ENCODE data around the gene METTL26.
A peak's percentile ranks its signal among the peaks of the same experiment; 100 is the strongest.

Gene METTL26

GRCh38 chr16:589658-590187, 46.4 kb downstream of the METTL26 start, which contains the start of gene RAB40C:
TSS of gene RAB40C (plus strand) at chr16:590066. CDS start at chr16:590292, 226 bp downstream.
- Histone ChIP-seq H3K36me3 (ENCODE audit: control insufficient read depth in 1 of 2, insufficient read depth in 2 of 2, low read length in 2 of 2) (no peaks in the 10 kb centered on the region), H3K27me3 (ENCODE audit: control insufficient read depth in 1 of 2, insufficient read depth in 2 of 2, low read length in 2 of 2) (peaks cover 3 to 6% of the 10 kb centered on the region in 2 donors), H3K4me1 (ENCODE audit: control insufficient read depth in 1 of 2, insufficient read depth in 2 of 2, low read length in 2 of 2) (peaks cover 43 to 56% of the 10 kb centered on the region in 2 donors), H3K4me3 (ENCODE audit: low read depth in 1 of 2, low read length in 2 of 2) (peak within 1 kb of the TSS; percentile 83 to 86), H3K27ac (ENCODE audit: low read depth, low read length) (peak within 1 kb of the TSS; percentile 97), H3K9ac (ENCODE audit: low read depth in 1 of 2, low read length in 2 of 2) (peak within 1 kb of the TSS; percentile 92 to 98), H3K9me3 (ENCODE audit: control insufficient read depth in 1 of 2, low read length in 2 of 2) (no peaks in the 10 kb centered on the region)

GRCh38 chr16:588889-589657, 47.0 kb downstream of the METTL26 start:
- Histone ChIP-seq H3K9ac (ENCODE audit: low read depth in 1 of 2, low read length in 2 of 2) (peak overlapping the region; percentile 76 to 88), H3K4me3 (ENCODE audit: low read depth in 1 of 2, low read length in 2 of 2) (peak overlapping the region; percentile 81 to 83), H3K9me3 (ENCODE audit: control insufficient read depth in 1 of 2, low read length in 2 of 2) (no peaks in the 10 kb centered on the region), H3K36me3 (ENCODE audit: control insufficient read depth in 1 of 2, insufficient read depth in 2 of 2, low read length in 2 of 2) (no peaks in the 10 kb centered on the region), H3K4me1 (ENCODE audit: control insufficient read depth in 1 of 2, insufficient read depth in 2 of 2, low read length in 2 of 2) (peaks cover 37 to 51% of the 10 kb centered on the region in 2 donors), H3K27me3 (ENCODE audit: control insufficient read depth in 1 of 2, insufficient read depth in 2 of 2, low read length in 2 of 2) (peaks cover 3 to 6% of the 10 kb centered on the region in 2 donors), H3K27ac (ENCODE audit: low read depth, low read length) (peak overlapping the region; percentile 97)

GRCh38 chr16:588639-588888, 47.5 kb downstream of the METTL26 start:
- peak overlapping the region; percentile 81 to 83 for H3K4me3 ChIP-seq (ENCODE audit: low read depth in 1 of 2, low read length in 2 of 2)
- peaks cover 32 to 46% of the 10 kb centered on the region in 2 donors for H3K4me1 ChIP-seq (ENCODE audit: control insufficient read depth in 1 of 2, insufficient read depth in 2 of 2, low read length in 2 of 2)

GRCh38 chr16:586645-587590, 49.2 kb downstream of the METTL26 start:
- Histone ChIP-seq H3K9me3 (ENCODE audit: control insufficient read depth in 1 of 2, low read length in 2 of 2) (no peaks in the 10 kb centered on the region), H3K27me3 (ENCODE audit: control insufficient read depth in 1 of 2, insufficient read depth in 2 of 2, low read length in 2 of 2) (peaks cover 3 to 6% of the 10 kb centered on the region in 2 donors), H3K9ac (ENCODE audit: low read depth in 1 of 2, low read length in 2 of 2) (peak overlapping the region in 1 of 2 donors; percentile 88), H3K27ac (ENCODE audit: low read depth, low read length) (no peak overlapping the region), H3K36me3 (ENCODE audit: control insufficient read depth in 1 of 2, insufficient read depth in 2 of 2, low read length in 2 of 2) (no peaks in the 10 kb centered on the region), H3K4me3 (ENCODE audit: low read depth in 1 of 2, low read length in 2 of 2) (peak overlapping the region in 1 of 2 donors; percentile 83), H3K4me1 (ENCODE audit: control insufficient read depth in 1 of 2, insufficient read depth in 2 of 2, low read length in 2 of 2) (peaks cover 16 to 29% of the 10 kb centered on the region in 2 donors)

More at GRCh38 chr16:588639-588888, 47.5 kb downstream of the METTL26 start:
- no peaks in the 10 kb centered on the region for H3K9me3 ChIP-seq (ENCODE audit: control insufficient read depth in 1 of 2, low read length in 2 of 2)
- no peaks in the 10 kb centered on the region for H3K36me3 ChIP-seq (ENCODE audit: control insufficient read depth in 1 of 2, insufficient read depth in 2 of 2, low read length in 2 of 2)
- H3K27me3 ChIP-seq (ENCODE audit: control insufficient read depth in 1 of 2, insufficient read depth in 2 of 2, low read length in 2 of 2), result peaks cover 3 to 6% of the 10 kb centered on the region in 2 donors
- peak overlapping the region; percentile 97 for H3K27ac ChIP-seq (ENCODE audit: low read depth, low read length)
- H3K9ac ChIP-seq (ENCODE audit: low read depth in 1 of 2, low read length in 2 of 2), result peak overlapping the region; percentile 73 to 88

DNA sequence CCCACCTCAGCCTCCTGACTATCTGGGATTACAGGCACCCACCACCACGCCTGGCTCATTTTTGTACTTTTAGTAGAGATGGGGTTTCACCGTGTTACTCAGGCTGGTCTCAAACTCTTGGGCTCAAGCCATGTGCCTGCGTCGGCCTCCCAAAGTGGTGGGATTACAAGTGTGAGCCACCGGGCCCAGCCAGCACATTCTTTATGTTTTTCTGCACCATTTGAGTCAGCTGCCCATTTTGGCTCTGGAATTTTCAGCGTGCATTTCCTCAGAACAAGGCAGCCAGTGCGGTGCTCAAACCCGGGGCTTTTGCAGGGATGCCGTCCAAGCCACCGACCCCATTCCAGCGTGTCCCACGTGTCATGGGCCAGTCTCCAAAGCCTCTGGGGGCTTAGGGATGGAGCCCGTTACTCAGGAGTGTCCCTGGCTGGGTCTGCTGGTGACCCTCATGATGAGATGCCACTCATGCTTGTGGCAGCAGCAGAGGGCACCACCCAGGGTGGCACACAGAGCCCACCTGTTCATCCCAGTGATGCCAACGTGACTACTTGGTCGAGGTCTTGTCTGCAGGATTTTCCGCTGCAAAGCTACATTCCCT, 50.0 kb downstream of the METTL26 start:
- no peaks in the 10 kb centered on the region for H3K9me3 ChIP-seq (ENCODE audit: control insufficient read depth in 1 of 2, low read length in 2 of 2)
- peaks cover 3 to 6% of the 10 kb centered on the region in 2 donors for H3K27me3 ChIP-seq (ENCODE audit: control insufficient read depth in 1 of 2, insufficient read depth in 2 of 2, low read length in 2 of 2)
- no peak overlapping the region for H3K4me3 ChIP-seq (ENCODE audit: low read depth in 1 of 2, low read length in 2 of 2)
- no peak overlapping the region for H3K27ac ChIP-seq (ENCODE audit: low read depth, low read length)
- no peak overlapping the region for H3K9ac ChIP-seq (ENCODE audit: low read depth in 1 of 2, low read length in 2 of 2)
- peaks cover 10 to 24% of the 10 kb centered on the region in 2 donors for H3K4me1 ChIP-seq (ENCODE audit: control insufficient read depth in 1 of 2, insufficient read depth in 2 of 2, low read length in 2 of 2)
- no peaks in the 10 kb centered on the region for H3K36me3 ChIP-seq (ENCODE audit: control insufficient read depth in 1 of 2, insufficient read depth in 2 of 2, low read length in 2 of 2)

DNA sequence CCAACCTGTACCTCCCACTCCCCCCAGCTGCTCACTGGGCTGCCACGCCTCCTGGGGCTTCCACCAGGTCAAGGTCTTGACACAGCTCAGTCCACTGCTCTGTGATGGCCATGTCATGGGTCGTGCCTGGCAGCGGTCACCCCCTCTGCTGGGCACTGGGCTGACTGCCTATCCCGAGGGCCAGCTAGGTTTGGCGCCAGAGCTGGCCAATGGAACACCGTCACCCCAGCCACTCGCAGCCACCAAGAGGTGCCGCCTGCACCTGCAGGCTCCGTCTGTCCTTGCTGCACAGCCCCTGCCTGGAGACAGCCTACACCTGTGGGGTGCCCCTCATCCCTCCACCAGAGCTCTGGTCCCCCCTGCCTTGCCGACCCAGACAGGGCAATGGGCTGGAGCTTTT, 50.8 kb downstream of the METTL26 start:
- Histone ChIP-seq H3K9ac (ENCODE audit: low read depth in 1 of 2, low read length in 2 of 2) (no peak overlapping the region), H3K4me1 (ENCODE audit: control insufficient read depth in 1 of 2, insufficient read depth in 2 of 2, low read length in 2 of 2) (peaks cover 6 to 16% of the 10 kb centered on the region in 2 donors), H3K4me3 (ENCODE audit: low read depth in 1 of 2, low read length in 2 of 2) (no peak overlapping the region), H3K36me3 (ENCODE audit: control insufficient read depth in 1 of 2, insufficient read depth in 2 of 2, low read length in 2 of 2) (no peaks in the 10 kb centered on the region), H3K9me3 (ENCODE audit: control insufficient read depth in 1 of 2, low read length in 2 of 2) (no peaks in the 10 kb centered on the region), H3K27ac (ENCODE audit: low read depth, low read length) (no peak overlapping the region), H3K27me3 (ENCODE audit: control insufficient read depth in 1 of 2, insufficient read depth in 2 of 2, low read length in 2 of 2) (peaks cover 3 to 6% of the 10 kb centered on the region in 2 donors)
